GM19397 (cell line): ENCODE measurements around the gene CFAP20DC.

Experiments
- ATAC-seq: cut with Tn5 transposase; IDR thresholded peaks from one replicate; pipeline ENCODE4 v1.9.1; 2021; ENCODE audit warnings: mild to moderate bottlenecking, moderate library complexity; ENCODE audit not compliant: unreplicated experiment

CFAP20DC gene

DNA sequence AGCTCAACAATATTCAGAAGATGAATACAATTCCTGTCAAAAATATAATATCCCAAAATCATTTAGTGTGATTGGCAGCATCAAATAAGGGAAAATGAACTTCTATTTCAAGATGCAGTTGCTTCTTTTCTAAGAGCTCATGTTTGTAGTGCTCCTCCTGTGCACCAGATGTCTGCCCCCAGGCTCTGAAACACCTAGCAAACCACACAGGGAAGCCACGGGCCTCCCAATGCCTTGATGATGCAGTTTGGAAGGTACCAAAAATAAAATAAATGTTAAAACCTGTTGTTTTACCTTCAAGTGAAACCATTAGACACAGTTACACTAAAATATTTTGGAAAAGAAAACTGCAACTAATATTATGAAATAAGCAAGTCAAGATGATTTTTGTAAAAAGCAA, 22.2 kb downstream of the CFAP20DC start:
- ATAC-seq = no peak

DNA sequence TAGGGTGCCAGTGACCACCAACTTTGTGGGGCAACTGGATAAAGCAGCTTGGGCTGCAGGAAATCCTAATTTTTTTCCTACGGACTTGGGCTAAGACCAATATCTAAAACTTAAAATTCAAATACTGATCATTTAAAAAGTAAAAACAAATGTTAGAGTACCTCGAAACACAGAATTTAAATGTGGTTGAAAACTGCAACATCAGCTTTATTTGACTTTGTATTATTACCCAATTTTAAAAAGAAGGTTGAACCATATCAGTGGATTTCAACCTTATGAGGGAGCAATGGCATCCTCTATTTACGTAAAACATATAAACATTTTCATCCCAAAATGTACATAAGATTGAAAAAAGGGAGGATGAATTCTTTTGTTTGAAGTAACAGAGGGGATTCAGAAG, 26.2 kb downstream of the CFAP20DC start:
- no peak for ATAC-seq

DNA sequence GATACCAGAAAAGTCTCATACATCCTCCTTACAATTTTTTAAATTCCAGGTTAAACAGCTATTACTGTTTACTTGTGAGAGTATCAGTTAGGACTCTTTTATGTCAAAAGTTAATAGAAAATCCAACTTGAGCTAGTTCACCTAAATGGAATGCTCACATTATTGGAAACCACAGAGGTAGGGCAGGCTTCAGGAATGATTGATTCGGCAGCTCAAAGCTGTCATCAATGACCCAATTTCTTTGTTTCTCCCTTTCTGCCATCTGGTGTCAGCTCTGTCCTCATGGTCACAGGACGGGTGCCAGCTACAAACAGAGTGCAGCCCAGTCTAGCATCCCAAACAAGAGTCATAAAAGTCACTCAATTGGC, 32.2 kb downstream of the CFAP20DC start:
- no peak for ATAC-seq

DNA sequence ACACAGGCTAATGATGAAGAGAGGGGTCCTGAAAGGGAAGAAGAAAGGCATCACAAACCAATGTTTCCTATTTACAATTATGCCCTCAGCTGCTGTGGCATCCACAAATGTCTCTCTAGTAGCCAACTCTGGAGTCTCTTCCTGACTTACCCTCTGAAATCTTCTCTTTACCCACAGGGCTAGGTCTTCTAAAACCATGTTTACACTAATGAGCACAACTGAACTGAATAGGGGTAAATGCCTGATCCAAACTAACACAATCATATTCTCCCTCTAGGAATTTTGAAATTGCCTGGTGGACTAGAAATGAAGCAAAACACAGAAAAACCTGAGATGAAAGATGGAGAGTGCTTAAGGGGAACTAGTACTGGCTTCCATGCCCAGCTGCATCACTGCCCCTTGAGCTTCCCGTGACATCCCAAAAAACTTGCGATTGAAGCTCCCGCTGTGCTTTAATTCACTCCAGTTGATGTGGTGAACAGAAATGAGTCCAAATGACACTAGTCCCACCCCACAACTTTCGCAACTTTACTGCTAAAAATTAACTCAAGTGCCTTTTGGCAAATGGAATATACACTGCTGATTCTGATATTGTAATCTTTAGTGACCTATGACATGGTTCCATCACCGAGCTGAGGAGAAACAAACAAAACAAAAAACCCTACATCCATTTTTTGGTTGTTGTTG, 32.8 kb downstream of the CFAP20DC start:
- no peak for ATAC-seq

GRCh38 chr3:59013611-59014010, 36.2 kb downstream of the CFAP20DC start:
- ATAC-seq = no peak

GRCh38 chr3:59006634-59007517, 42.9 kb downstream of the CFAP20DC start:
- ATAC-seq = no peak

GRCh38 chr3:59001675-59002074, 48.1 kb downstream of the CFAP20DC start:
- no peak for ATAC-seq

DNA sequence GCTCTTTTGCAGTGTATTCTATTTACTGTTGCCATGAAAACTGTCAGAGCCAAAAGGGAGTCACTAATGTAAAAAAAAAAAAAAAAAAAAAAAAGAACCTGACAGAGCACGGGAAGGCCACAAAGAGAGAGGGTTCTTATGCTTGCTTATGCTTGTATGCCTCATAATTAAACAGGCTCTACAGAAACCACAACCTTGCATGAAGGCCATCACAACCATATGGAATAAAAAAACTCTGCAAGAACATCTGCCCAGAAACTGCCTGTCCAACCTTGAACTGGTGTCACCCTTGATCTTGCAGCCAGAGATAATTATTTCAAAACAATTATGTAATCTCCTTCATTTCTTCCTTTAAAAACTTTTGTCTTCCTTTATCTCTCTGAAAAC, 50.1 kb downstream of the CFAP20DC start:
- ATAC-seq = no peak

DNA sequence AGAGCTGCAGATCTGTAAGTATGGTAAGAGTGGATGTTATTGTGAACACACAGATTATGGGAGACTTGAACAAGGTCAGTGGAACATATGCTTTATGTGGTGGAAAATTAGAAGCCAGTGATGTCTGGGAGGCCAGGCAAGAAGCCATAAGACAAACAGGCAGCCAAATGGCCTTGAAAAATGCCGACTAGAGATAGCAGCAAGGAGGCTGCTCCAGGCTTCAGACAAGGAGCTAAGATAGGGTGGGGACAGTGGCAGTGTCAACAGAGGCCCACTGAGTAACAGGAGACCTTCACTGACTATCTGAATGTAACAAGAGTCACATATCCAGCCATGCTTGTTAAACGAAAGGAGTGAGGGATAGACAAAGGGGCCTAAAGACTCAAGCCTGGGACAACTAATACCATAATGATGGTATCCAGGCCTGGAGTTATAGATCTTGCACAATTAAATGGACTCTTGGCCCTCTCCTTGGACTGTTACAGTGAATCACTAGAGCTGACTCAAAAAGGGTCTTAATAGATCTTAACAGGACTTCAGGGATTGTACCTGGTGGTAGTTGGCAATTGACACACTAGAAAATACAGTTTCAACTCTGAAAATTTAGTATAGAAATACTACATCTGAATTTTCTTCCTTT, 50.6 kb downstream of the CFAP20DC start:
- ATAC-seq = no peak

- no peak for ATAC-seq
These were observed 51.2 kb downstream of the CFAP20DC start for GRCh38 chr3:58998476-58999117.

GRCh38 chr3:58996730-58997129, 53.1 kb downstream of the CFAP20DC start:
- ATAC-seq = no peak

DNA sequence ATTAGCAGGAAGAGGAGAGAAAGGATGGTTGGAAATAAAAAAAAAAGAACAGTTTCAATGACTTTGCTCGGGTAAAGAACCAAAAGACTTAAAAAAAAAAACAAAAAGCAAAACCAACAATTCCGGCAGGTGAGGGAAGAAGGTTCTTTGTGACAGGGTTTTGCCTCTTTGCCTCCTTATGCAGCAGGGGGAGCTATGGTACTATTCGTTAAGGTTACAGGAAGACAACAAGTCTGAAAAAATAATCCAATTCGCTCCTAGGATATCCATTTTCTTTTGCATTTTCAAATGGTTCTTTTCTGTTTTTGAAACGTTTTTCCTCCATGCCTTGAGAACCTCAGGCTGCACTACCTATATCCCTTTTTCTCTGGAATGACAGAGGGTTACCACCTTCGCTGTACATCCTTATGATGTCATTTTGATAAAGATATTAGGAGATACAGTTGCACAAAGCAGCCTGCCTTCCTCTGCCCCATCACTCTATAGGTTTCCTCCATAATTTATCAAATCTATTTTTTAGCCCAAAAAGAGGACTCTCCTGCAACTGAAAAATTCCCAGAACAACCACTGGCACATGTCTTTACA, 55.0 kb downstream of the CFAP20DC start:
- ATAC-seq = peak; percentile 58

GRCh38 chr3:58993547-58993946, 56.3 kb downstream of the CFAP20DC start:
- no peak for ATAC-seq

DNA sequence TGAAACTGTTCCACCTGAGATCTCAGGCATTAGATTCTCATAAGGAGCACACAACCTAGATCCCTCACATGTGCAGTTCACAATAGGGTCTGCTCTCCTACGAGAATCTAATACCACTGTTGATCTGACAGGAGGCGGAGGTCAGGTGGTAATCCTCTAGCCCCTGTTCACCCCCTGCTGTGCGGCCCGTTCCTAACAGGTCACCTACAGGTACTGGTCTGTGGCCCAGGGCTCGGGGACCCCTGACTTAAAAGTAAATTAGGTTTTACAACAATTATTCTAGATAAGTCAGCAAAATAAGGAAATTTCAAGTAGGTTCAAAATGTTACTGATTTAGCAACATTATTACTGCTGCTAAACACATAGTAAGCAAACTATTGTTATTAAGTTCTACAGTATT, 58.2 kb downstream of the CFAP20DC start:
- ATAC-seq = no peak

DNA sequence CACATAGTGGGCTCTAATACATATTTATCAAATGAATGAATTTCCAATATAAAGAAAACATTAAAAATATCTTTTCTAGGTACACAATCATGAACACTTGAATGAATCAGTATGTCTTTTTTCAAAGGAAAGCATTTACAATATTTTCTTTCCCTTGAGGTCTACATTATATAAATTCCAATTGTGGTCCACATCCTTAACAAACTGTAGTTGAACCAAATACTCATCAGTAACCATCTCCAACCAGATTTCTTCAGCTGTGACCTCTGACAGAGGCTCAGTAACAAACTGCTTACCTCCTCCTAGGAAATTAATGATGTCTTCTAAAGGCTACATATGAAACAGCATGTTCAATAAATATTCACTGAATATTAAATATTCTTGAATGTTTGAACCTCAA, 58.8 kb downstream of the CFAP20DC start:
- no peak for ATAC-seq

- ATAC-seq = no peak
These were observed 59.9 kb downstream of the CFAP20DC start for GRCh38 chr3:58989955-58990354.

- ATAC-seq = no peak
These were observed 60.7 kb downstream of the CFAP20DC start for GRCh38 chr3:58989163-58989562.

DNA sequence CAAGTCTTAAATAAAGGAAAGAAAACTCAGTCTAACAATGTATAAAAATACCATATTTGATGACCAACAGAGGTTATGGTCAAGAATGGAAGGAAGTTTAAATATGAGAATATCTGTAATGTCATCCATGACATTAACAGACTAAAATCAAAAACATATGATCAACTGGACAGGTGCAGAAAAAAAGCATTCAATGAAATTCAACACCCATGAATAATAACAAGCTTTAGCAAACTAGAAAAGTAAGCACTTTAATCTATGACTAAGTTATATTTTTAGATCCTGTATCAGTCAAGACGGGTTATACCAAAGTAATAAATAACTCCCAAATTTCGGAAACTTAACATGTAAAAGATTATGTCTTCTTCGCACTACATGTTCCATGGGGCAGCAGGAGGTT, 61.8 kb downstream of the CFAP20DC start:
- ATAC-seq = no peak

DNA sequence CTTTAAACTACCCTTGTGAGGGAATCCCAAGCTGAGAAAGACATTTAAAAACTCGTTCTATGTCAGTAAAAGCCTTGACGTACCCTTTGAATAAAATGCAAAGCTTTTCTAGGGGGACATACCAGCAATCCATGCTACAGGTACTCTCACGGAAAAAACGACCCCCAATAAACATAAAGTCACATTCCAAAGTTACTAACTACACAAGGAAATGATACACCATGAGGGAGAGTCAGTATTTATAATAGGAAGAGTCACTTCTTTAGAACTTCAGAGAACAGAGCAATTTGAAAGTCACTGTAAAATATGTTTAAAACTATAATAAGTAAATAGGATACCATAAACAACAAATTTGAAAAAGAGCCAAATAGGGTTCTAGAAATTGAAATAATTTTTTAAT, 63.2 kb downstream of the CFAP20DC start:
- no peak for ATAC-seq

- no peak for ATAC-seq
These were observed 70.0 kb downstream of the CFAP20DC start for GRCh38 chr3:58979840-58980239.

- ATAC-seq = no peak
These were observed 76.0 kb downstream of the CFAP20DC start for GRCh38 chr3:58973796-58974195.
